HepG2 (cell line): ENCODE results near the gene MAGI1. TPM values are rescaled to one million over a fixed set of nuclear protein-coding genes. Genes with fewer than 3 reads are reported as not detected.

Experiments
- AHDC1 ChIP-seq: sonication (generic); formaldehyde crosslinking; IDR thresholded peaks from 2 replicates; pipeline ENCODE4 v1.5.1; 2020; ENCODE audit warnings: mild to moderate bottlenecking, missing genetic modification reagents, borderline replicate concordance
- BCL6 ChIP-seq: IDR thresholded peaks from 2 replicates; pipeline ENCODE4 v1.6.1; 2016; ENCODE audit warnings: missing genetic modification reagents, missing compliant biosample characterization
- HNRNPUL1 ChIP-seq: fragments of 200-400 bp; formaldehyde crosslinking; IDR thresholded peaks from 2 replicates; pipeline ENCODE4 v1.6.1; 2017; ENCODE audit warnings: low read depth, mild to moderate bottlenecking, low read length, moderate library complexity
- MEF2D ChIP-seq: sonication (generic); formaldehyde crosslinking; IDR thresholded peaks from 2 replicates; pipeline ENCODE4 v1.5.1; 2020; ENCODE audit warnings: mild to moderate bottlenecking, missing genetic modification reagents
- PATZ1 ChIP-seq: sonication (generic); formaldehyde crosslinking; IDR thresholded peaks from 2 replicates; pipeline ENCODE4 v1.4.0; 2020; ENCODE audit warnings: missing genetic modification reagents
- SNRNP70 ChIP-seq: fragments of 200-400 bp; formaldehyde crosslinking; IDR thresholded peaks from 2 replicates; pipeline ENCODE4 v1.6.1; 2017; ENCODE audit warnings: mild to moderate bottlenecking, low read depth, low read length, moderate library complexity
- SSRP1 ChIP-seq: IDR thresholded peaks from 2 replicates; pipeline ENCODE4 v1.6.1; 2016; ENCODE audit warnings: control low read depth
- TFDP2 ChIP-seq: sonication (generic); formaldehyde crosslinking; IDR thresholded peaks from 2 replicates; pipeline ENCODE4 v1.4.0; 2020; ENCODE audit warnings: missing genetic modification reagents
- TSC22D2 ChIP-seq: sonication (generic); formaldehyde crosslinking; IDR thresholded peaks from 2 replicates; pipeline ENCODE4 v1.5.1; 2020; ENCODE audit warnings: missing genetic modification reagents, mild to moderate bottlenecking, borderline replicate concordance
- YEATS4 ChIP-seq: sonication (generic); formaldehyde crosslinking; IDR thresholded peaks from 2 replicates; pipeline ENCODE4 v1.4.0; 2020; ENCODE audit warnings: missing genetic modification reagents, borderline replicate concordance
- ZFP36L2 ChIP-seq: sonication (generic); formaldehyde crosslinking; IDR thresholded peaks from 2 replicates; pipeline ENCODE4 v1.4.0; 2020; ENCODE audit warnings: missing genetic modification reagents
- ZNF232 ChIP-seq: sonication (generic); formaldehyde crosslinking; IDR thresholded peaks from 2 replicates; pipeline ENCODE4 v1.4.0; 2020; ENCODE audit warnings: missing genetic modification reagents, borderline replicate concordance
- ZNF430 ChIP-seq: sonication (generic); formaldehyde crosslinking; IDR thresholded peaks from 2 replicates; pipeline ENCODE4 v1.9.0; 2021; ENCODE audit warnings: mild to moderate bottlenecking, missing genetic modification reagents
- ZNF687 ChIP-seq: sonication (generic); formaldehyde crosslinking; IDR thresholded peaks from 2 replicates; pipeline ENCODE4 v1.5.1; 2020; ENCODE audit warnings: mild to moderate bottlenecking, missing genetic modification reagents, moderate library complexity
- polyA plus RNA-seq, 8 experiments: library from polyadenylated mRNA; depleted of rRNA in 3 of 8; stranded (reverse) in 7 of 8; unstranded in 1 of 8; fragments of >200 nt; fragmentation: Illumina TruSeq in 4 of 8; extraction: Trizol in 4 of 8; gene quantifications; 2 replicates each; pipeline versions ENCODE4 v1.2.1 to v1.2.3, GENCODE V29; 2011 to 2016; ENCODE audit warnings: low read depth in 4 of 8, missing spikeins in 1 of 8, mixed read lengths in 1 of 8; ENCODE audit not compliant: insufficient read depth in 1 of 8
- total RNA-seq, 5 experiments: library from RNA; depleted of rRNA; stranded (reverse); fragments of >200 nt; fragmentation: Illumina TruSeq; extraction: Trizol; gene quantifications; 2 replicates each; pipeline ENCODE4 v1.2.3, GENCODE V29; 2016; ENCODE audit warnings: low read depth in 1 of 5

Gene MAGI1
- total and polyA plus RNA-seq, 2 of the 13 experiments (the other 11 are each of a cell fraction or from before 2014, with no cell fraction given), result 22.2 to 26.0 TPM

- peak; percentile 64; the same call in 1 of the 2 replicates for TF ChIP-seq SSRP1 (CRISPR knock-in tag)
- TF ChIP-seq HNRNPUL1, result no peak
- no peak for TF ChIP-seq TFDP2 (CRISPR knock-in tag)
- TF ChIP-seq ZFP36L2 (CRISPR knock-in tag), result no peak
- no peak for TF ChIP-seq YEATS4
- no peak for TF ChIP-seq BCL6 (CRISPR knock-in tag)
- no peak for TF ChIP-seq ZNF687 (CRISPR knock-in tag)
- no peak for TF ChIP-seq ZNF232
- no peak for TF ChIP-seq PATZ1 (CRISPR knock-in tag)
- TF ChIP-seq AHDC1 (CRISPR knock-in tag), result peak; percentile 23; the same call in 1 of the 2 replicates
- no peak for TF ChIP-seq MEF2D (CRISPR knock-in tag)
- TF ChIP-seq ZNF430 (CRISPR knock-in tag), result no peak
- no peak for TF ChIP-seq TSC22D2 (CRISPR knock-in tag)
- no peak for TF ChIP-seq SNRNP70
These were observed 110.6 kb downstream of the MAGI1 start (continued) for GRCh38 chr3:65928110-65928509.
